ENCODE results near the gene GPSM3.
A peak's percentile ranks its signal among the peaks of the same experiment; 100 is the strongest.

Gene GPSM3

DNA sequence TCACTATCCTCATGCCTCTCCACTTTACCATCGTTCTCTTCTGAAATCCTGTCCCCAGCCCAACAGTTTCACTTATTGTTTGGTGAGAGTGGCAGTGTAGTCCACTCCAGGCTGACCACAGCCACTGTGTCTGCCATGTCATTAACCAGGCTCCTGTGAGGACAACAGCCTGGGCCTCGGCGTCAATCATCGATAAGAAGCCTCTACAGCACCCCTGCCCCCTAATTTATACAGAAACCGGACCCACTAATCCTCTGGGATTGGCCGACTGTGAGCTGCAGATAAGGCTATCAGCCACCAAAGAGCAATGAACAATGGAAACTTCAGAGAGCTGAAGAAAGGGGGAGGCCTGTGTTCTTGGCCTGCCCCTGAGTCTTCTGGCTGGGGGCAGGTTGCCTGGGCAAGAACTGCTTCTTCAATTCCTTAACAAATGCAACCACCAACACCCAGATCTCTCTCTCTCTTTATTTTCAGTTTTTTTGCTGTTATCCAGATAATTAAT is 24.6 kb downstream of the GPSM3 start:
- H3F3A ChIP-seq (ENCODE audit: insufficient read depth, low read length), result no peaks in the 10 kb centered on the region
- H3K4me1 ChIP-seq (ENCODE audit: insufficient read depth, low read length, severe bottlenecking), result peaks cover 26% of the 10 kb centered on the region
- H3K4me3 ChIP-seq (ENCODE audit: low read depth, low read length, poor library complexity, severe bottlenecking), result no peak overlapping the region
- H3K79me2 ChIP-seq (ENCODE audit: insufficient read depth, low read length), result no peaks in the 10 kb centered on the region
- no peaks in the 10 kb centered on the region for H4K20me1 ChIP-seq (ENCODE audit: insufficient read depth, low read length)
- H3K9me3 ChIP-seq (ENCODE audit: low read length), result no peaks in the 10 kb centered on the region
- peaks cover 37% of the 10 kb centered on the region; the same call in 1 of the 2 replicates for H3K36me3 ChIP-seq (ENCODE audit: insufficient read depth, low read length)
- H3K27ac ChIP-seq (ENCODE audit: low read depth, low read length, poor library complexity, severe bottlenecking), result peak overlapping the region; percentile 56
- no peak overlapping the region for H3K4me2 ChIP-seq (ENCODE audit: low read length)
- H3K9me2 ChIP-seq (ENCODE audit: low read depth, low read length), result no peaks in the 10 kb centered on the region
- H3K9ac ChIP-seq (ENCODE audit: low read length), result peak overlapping the region; percentile 1; the same call in 1 of the 2 replicates
- no peaks in the 10 kb centered on the region for H3K27me3 ChIP-seq (ENCODE audit: insufficient read depth, low read length)
- H2AFZ ChIP-seq (ENCODE audit: low read length), result no peak overlapping the region
- TF ChIP-seq, protein P1, sequence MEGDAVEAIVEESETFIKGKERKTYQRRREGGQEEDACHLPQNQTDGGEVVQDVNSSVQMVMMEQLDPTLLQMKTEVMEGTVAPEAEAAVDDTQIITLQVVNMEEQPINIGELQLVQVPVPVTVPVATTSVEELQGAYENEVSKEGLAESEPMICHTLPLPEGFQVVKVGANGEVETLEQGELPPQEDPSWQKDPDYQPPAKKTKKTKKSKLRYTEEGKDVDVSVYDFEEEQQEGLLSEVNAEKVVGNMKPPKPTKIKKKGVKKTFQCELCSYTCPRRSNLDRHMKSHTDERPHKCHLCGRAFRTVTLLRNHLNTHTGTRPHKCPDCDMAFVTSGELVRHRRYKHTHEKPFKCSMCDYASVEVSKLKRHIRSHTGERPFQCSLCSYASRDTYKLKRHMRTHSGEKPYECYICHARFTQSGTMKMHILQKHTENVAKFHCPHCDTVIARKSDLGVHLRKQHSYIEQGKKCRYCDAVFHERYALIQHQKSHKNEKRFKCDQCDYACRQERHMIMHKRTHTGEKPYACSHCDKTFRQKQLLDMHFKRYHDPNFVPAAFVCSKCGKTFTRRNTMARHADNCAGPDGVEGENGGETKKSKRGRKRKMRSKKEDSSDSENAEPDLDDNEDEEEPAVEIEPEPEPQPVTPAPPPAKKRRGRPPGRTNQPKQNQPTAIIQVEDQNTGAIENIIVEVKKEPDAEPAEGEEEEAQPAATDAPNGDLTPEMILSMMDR (IDR thresholded peaks at IDR 0.05; ENCODE audit: low read length), result no peak
- no peak for TF ChIP-seq EZH2 (IDR thresholded peaks at IDR 0.05; ENCODE audit: borderline replicate concordance, low read length)

DNA sequence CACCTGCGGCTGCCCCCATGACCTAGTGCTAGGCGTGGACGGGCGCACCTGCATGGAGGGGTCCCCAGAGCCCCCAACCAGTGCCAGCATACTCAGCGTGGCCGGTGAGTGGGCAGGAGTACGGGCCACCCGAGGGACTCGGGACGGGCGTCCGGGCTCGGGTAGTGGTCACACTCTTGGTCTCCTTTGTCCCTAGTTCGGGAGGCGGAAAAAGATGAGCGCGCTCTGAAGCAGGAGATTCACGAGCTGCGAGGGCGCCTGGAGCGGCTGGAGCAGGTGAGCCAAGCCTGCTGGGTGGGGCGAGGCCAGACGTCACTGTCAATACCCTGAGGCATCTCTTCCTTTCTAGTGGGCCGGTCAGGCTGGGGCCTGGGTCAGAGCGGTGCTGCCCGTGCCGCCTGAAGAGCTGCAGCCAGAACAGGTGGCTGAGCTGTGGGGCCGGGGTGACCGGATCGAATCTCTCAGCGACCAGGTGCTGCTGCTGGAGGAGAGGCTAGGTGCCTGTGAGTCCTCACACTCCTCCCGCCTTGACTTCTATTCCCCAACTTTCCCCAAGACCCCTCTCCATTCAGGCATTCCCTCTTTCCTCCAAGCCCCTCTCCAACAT is 25.2 kb downstream of the GPSM3 start:
- Histone ChIP-seq H3K4me3 (ENCODE audit: low read depth, low read length, poor library complexity, severe bottlenecking) (no peak overlapping the region), H3K9ac (ENCODE audit: low read length) (no peak overlapping the region), H3K27me3 (ENCODE audit: insufficient read depth, low read length) (no peaks in the 10 kb centered on the region), H3F3A (ENCODE audit: insufficient read depth, low read length) (no peaks in the 10 kb centered on the region), H3K79me2 (ENCODE audit: insufficient read depth, low read length) (no peaks in the 10 kb centered on the region), H3K4me1 (ENCODE audit: insufficient read depth, low read length, severe bottlenecking) (peaks cover 23% of the 10 kb centered on the region), H3K4me2 (ENCODE audit: low read length) (peak overlapping the region; percentile 69; the same call in 1 of the 2 replicates), H4K20me1 (ENCODE audit: insufficient read depth, low read length) (no peaks in the 10 kb centered on the region), H3K9me2 (ENCODE audit: low read depth, low read length) (no peaks in the 10 kb centered on the region), H2AFZ (ENCODE audit: low read length) (no peak overlapping the region), H3K9me3 (ENCODE audit: low read length) (no peaks in the 10 kb centered on the region), H3K36me3 (ENCODE audit: insufficient read depth, low read length) (peaks cover 37% of the 10 kb centered on the region; the same call in 1 of the 2 replicates), H3K27ac (ENCODE audit: low read depth, low read length, poor library complexity, severe bottlenecking) (no peak overlapping the region)
- TF ChIP-seq EZH2 (IDR thresholded peaks at IDR 0.05; ENCODE audit: borderline replicate concordance, low read length), result no peak
- TF ChIP-seq, protein P1 (IDR thresholded peaks at IDR 0.05; ENCODE audit: low read length), result no peak

DNA sequence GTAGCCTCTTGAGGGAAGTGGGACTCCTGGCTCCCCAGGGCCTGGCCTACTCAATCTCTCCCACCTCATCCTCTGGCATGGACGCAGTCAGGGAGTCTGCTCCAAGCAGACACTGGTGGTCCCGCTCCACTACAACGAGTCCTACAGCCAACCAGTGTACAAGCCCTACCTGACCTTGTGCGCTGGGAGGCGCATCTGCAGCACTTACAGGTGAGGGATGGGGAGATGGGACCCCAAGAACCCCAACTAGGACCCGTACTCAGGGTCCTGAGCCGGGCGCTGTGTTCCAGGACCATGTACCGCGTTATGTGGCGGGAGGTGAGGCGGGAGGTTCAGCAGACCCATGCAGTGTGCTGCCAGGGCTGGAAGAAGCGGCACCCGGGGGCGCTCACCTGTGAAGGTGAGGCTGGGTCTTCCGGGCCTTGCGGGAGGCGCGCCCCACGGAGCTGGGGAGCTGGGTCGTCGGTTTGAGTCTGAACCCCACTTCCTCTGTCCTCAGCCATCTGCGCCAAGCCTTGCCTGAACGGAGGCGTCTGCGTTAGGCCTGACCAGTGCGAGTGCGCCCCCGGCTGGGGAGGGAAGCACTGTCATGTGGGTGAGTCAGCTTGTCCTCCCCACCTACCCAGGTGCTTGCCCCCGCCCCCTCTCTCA is 25.9 kb downstream of the GPSM3 start:
- Histone ChIP-seq H4K20me1 (ENCODE audit: insufficient read depth, low read length) (no peaks in the 10 kb centered on the region), H3K4me2 (ENCODE audit: low read length) (peak overlapping the region; percentile 69), H3K4me1 (ENCODE audit: insufficient read depth, low read length, severe bottlenecking) (peaks cover 23% of the 10 kb centered on the region), H3K9me3 (ENCODE audit: low read length) (no peaks in the 10 kb centered on the region), H3K27ac (ENCODE audit: low read depth, low read length, poor library complexity, severe bottlenecking) (peak overlapping the region; percentile 50), H3F3A (ENCODE audit: insufficient read depth, low read length) (no peaks in the 10 kb centered on the region), H3K9ac (ENCODE audit: low read length) (peak overlapping the region; percentile 56; the same call in 1 of the 2 replicates), H2AFZ (ENCODE audit: low read length) (no peak overlapping the region), H3K27me3 (ENCODE audit: insufficient read depth, low read length) (no peaks in the 10 kb centered on the region), H3K36me3 (ENCODE audit: insufficient read depth, low read length) (peaks cover 37% of the 10 kb centered on the region; the same call in 1 of the 2 replicates), H3K4me3 (ENCODE audit: low read depth, low read length, poor library complexity, severe bottlenecking) (peak overlapping the region; percentile 48), H3K9me2 (ENCODE audit: low read depth, low read length) (no peaks in the 10 kb centered on the region), H3K79me2 (ENCODE audit: insufficient read depth, low read length) (no peaks in the 10 kb centered on the region)
- TF ChIP-seq EZH2 (IDR thresholded peaks at IDR 0.05; ENCODE audit: borderline replicate concordance, low read length), result no peak
- TF ChIP-seq, protein P1 (IDR thresholded peaks at IDR 0.05; ENCODE audit: low read length), result peak; percentile 78

Data from OCI-LY1 (cell line).